ENCODE data around the gene SYT6. TPM values are rescaled to one million over a fixed set of nuclear protein-coding genes. Genes with fewer than 3 reads are reported as not detected.

The SYT6 gene
- total RNA-seq, 4 donors from 2014 or later, result 0.29 to 0.55 TPM; not detected in 2

GRCh38 chr1:114195819-114196218 lies 42.1 kb upstream of the SYT6 start:
- Histone ChIP-seq H3K27me3 (no peaks in the 10 kb centered on the region), H3K36me3 (no peaks in the 10 kb centered on the region), H3K4me1 (no peaks in the 10 kb centered on the region), H3K27ac (no peak overlapping the region), H3K9me3 (no peaks in the 10 kb centered on the region), H3K4me3 (no peak overlapping the region)
- DNase-seq, result no peak
- intact Hi-C loops (cut with DNase I; ENCODE audit: low total_unique reads), result no loop called here
- no peak for TF ChIP-seq POLR2A (IDR thresholded peaks at IDR 0.05)
- no peak for TF ChIP-seq CTCF (IDR thresholded peaks at IDR 0.05)

DNA sequence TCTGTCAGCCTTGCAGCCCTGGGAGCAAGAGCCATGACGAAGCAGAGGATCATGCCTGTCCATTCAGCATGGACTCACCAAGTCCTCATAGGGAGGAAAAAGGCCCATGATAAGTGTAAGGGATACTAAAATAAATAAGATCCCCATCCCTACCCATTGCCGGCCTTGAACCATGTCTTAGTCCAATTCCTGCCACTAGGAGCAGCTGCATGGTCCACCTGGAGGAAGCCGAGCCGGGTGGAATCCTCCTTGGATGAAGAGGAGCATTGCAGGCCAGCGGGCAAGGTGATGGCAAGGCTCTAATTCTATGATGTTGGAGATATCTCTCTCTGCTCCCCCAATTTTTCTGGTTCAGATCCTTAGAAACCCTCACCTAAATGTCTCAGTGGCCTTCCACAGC lies 38.7 kb upstream of the SYT6 start:
- intact Hi-C loops (cut with DNase I; ENCODE audit: low total_unique reads), result loop anchor here (2.0 kb wide), 1 partner anchor 40 kb away; no protein-coding TSS in a partner anchor

GRCh38 chr1:114189398-114189797 lies 35.7 kb upstream of the SYT6 start:
- intact Hi-C loops (cut with DNase I; ENCODE audit: low total_unique reads), result no loop called here
- H3K4me3 ChIP-seq, result no peak overlapping the region
- H3K27ac ChIP-seq, result no peak overlapping the region
- no peaks in the 10 kb centered on the region for H3K9me3 ChIP-seq
- TF ChIP-seq POLR2A (IDR thresholded peaks at IDR 0.05) (no peak), CTCF (IDR thresholded peaks at IDR 0.05) (no peak)
- no peak for DNase-seq
- no peaks in the 10 kb centered on the region for H3K27me3 ChIP-seq
- no peaks in the 10 kb centered on the region for H3K4me1 ChIP-seq
- H3K36me3 ChIP-seq, result no peaks in the 10 kb centered on the region

More for the DNA sequence above, 38.7 kb upstream of the SYT6 start:
- no peak for TF ChIP-seq CTCF (IDR thresholded peaks at IDR 0.05)
- TF ChIP-seq POLR2A (IDR thresholded peaks at IDR 0.05), result no peak
- Histone ChIP-seq H3K4me3 (no peak overlapping the region), H3K9me3 (no peaks in the 10 kb centered on the region), H3K4me1 (no peaks in the 10 kb centered on the region), H3K27me3 (no peaks in the 10 kb centered on the region), H3K36me3 (no peaks in the 10 kb centered on the region), H3K27ac (no peak overlapping the region)
- DNase-seq, result no peak

DNA sequence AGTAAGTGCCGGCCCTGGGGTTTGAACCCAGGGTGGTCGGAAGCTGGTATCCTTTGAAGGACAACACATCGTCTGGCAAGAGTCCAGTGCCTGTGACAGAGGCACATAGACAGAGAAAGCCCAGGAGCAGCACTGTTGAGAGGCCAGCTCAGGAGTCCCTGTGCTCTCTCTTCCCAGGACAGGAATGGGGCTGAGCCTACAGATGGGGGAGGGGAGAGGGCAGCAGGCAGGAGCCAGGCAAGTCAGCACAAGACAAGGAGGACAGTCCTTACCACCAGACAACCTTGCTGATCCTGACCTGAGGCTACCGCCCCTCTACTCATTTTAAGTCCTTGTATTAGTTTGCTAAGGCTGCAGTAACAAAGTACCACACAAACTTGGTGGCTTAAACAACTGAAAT lies 27.7 kb upstream of the SYT6 start:
- no peak overlapping the region for H3K27ac ChIP-seq
- H3K9me3 ChIP-seq, result no peaks in the 10 kb centered on the region
- no peak for DNase-seq
- intact Hi-C loops (cut with DNase I; ENCODE audit: low total_unique reads), result no loop called here
- TF ChIP-seq POLR2A (IDR thresholded peaks at IDR 0.05), result no peak
- TF ChIP-seq CTCF (IDR thresholded peaks at IDR 0.05), result no peak
- H3K27me3 ChIP-seq, result no peaks in the 10 kb centered on the region
- H3K4me1 ChIP-seq, result no peaks in the 10 kb centered on the region
- H3K4me3 ChIP-seq, result no peak overlapping the region
- no peaks in the 10 kb centered on the region for H3K36me3 ChIP-seq

DNA sequence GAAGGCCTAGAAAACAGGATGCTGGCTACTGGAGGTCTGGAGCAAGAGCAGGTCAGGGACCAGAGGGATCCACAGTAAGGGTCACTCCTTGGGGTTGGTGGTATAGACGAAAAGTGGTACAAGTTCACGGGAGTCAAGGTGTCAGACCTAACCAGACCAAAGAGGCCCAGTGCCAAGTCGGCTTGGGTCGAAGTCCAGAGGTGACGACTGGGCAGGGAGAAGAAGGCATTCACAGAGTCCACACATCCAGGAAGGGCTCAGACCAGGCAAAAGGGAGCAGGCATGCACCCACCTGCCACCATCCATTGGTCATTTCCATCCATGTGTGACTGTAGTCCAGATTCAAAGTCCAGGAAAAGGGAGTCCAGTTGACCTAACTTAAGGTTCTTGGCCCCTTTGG lies 27.1 kb upstream of the SYT6 start:
- Histone ChIP-seq H3K4me1 (no peaks in the 10 kb centered on the region), H3K36me3 (no peaks in the 10 kb centered on the region), H3K27ac (no peak overlapping the region), H3K27me3 (no peaks in the 10 kb centered on the region), H3K4me3 (no peak overlapping the region), H3K9me3 (no peaks in the 10 kb centered on the region)
- TF ChIP-seq POLR2A (IDR thresholded peaks at IDR 0.05), result no peak
- no peak for TF ChIP-seq CTCF (IDR thresholded peaks at IDR 0.05)
- no peak for DNase-seq
- intact Hi-C loops (cut with DNase I; ENCODE audit: low total_unique reads), result no loop called here

Measured in uterus (tissue), 4 donors.